HepG2 (cell line): ENCODE measurements around the gene NUP35. TPM values are rescaled to one million over a fixed set of nuclear protein-coding genes. Genes with fewer than 3 reads are reported as not detected.

ENCODE experiments used
- ATAC-seq: fragments of 200-7000 bp; cut with Tn5 transposase; 3 replicates; pipeline ENCODE4 v1.9.1; 2020; ENCODE audit warnings: mild to moderate bottlenecking, moderate library complexity
- BruUV-seq: library from RNA; stranded (reverse); fragments of 400-500 nt; replicated peaks from 2 replicates; lab custom pipeline; 2021; lab: Mats Ljungman, UMichigan
- CTCF ChIA-PET: fragments of 300-600 bp; formaldehyde crosslinking; extraction: SDS; loops from one replicate; lab custom pipeline; 2021; ENCODE audit warnings: low total read pairs, inconsistent platforms, low intra/inter-chr PET ratio; lab: Yijun Ruan, JAX
- POLR2A ChIA-PET: fragments of 350-600 bp; sonication (Branson Sonifier 250); formaldehyde crosslinking; loops from one replicate; lab custom pipeline; 2020; ENCODE audit warnings: antibody characterized with exemption, inconsistent platforms; lab: Yijun Ruan, JAX
- DNase-seq: peaks from one replicate; pipeline ENCODE4 v3.0.0-alpha.2; 2015; ENCODE audit warnings: low spot score
- FAIRE-seq: peaks from 3 replicates; lab custom pipeline; 2011; peaks lifted over from hg19 to GRCh38; lab: Jason Lieb, UNC
- H2AFZ ChIP-seq: one replicate; pipeline ENCODE4 v1.6.1; 2011; ENCODE audit warnings: low read length, inconsistent platforms
- H3K27ac ChIP-seq: fragments of 300-600 bp; 3 replicates; pipeline ENCODE4 v1.8.0; 2011; ENCODE audit warnings: mixed run types, mild to moderate bottlenecking, mixed read lengths, low read length, inconsistent platforms; ENCODE audit not compliant: insufficient read depth; ENCODE audit errors: extremely low read length
- H3K27me3 ChIP-seq, 2 experiments: fragments of 200-600 bp in 1 of 2; 2 replicates in 1 of 2; 3 replicates in 1 of 2; pipeline versions ENCODE4 v1.6.0 to v1.8.0; 2011; ENCODE audit warnings: low read length in 2 of 2, mild to moderate bottlenecking in 2 of 2, moderate library complexity in 2 of 2, inconsistent platforms in 1 of 2; ENCODE audit not compliant: insufficient read depth in 2 of 2, control insufficient read depth in 1 of 2
- H3K36me3 ChIP-seq, 2 experiments: fragments of 200-600 bp in 1 of 2; replicated peaks in 1 of 2; 2 replicates in 1 of 2; 3 replicates in 1 of 2; pipeline versions ENCODE4 v1.5.1 to v1.8.0; 2011; ENCODE audit warnings: low read length in 2 of 2, inconsistent platforms in 1 of 2; ENCODE audit not compliant: insufficient read depth in 2 of 2, control insufficient read depth in 1 of 2
- H3K4me1 ChIP-seq: 2 replicates; pipeline ENCODE4 v1.5.1; 2012; ENCODE audit warnings: low read length, inconsistent platforms; ENCODE audit not compliant: insufficient read depth
- H3K4me2 ChIP-seq: 2 replicates; pipeline ENCODE4 v1.6.0; 2011; ENCODE audit warnings: low read depth, low read length, inconsistent platforms
- H3K4me3 ChIP-seq, 3 experiments: fragments of 200-600 bp in 1 of 3; sonication (generic), shearing (Covaris generic) in 1 of 3; replicated peaks in 1 of 3; 2 replicates each; pipeline ENCODE4 v1.5.1; 2011 to 2016; ENCODE audit warnings: low read length in 3 of 3, inconsistent platforms in 2 of 3, low read depth in 2 of 3, mild to moderate bottlenecking in 2 of 3, control low read depth in 1 of 3, mixed read lengths in 1 of 3; ENCODE audit not compliant: insufficient read depth in 1 of 3
- H3K79me2 ChIP-seq: one replicate; pipeline ENCODE4 v1.6.1; 2011; ENCODE audit warnings: low read length, inconsistent platforms; ENCODE audit not compliant: insufficient read depth
- H3K9ac ChIP-seq: 2 replicates; pipeline ENCODE4 v1.6.0; 2011; ENCODE audit warnings: mild to moderate bottlenecking, low read depth, low read length, inconsistent platforms; ENCODE audit not compliant: insufficient read depth
- H3K9me3 ChIP-seq: 2 replicates; pipeline ENCODE4 v1.5.1; 2012; ENCODE audit warnings: mild to moderate bottlenecking, low read length
- H4K20me1 ChIP-seq: 2 replicates; pipeline ENCODE4 v1.6.0; 2011; ENCODE audit warnings: inconsistent platforms, mild to moderate bottlenecking, low read length, moderate library complexity; ENCODE audit not compliant: insufficient read depth
- CTCF ChIP-seq: sonication (generic); formaldehyde crosslinking; IDR thresholded peaks from 2 replicates; pipeline ENCODE4 v1.5.0; 2020; ENCODE audit warnings: mild to moderate bottlenecking, missing genetic modification reagents, moderate library complexity
- GATAD2A ChIP-seq: IDR thresholded peaks from 2 replicates; pipeline ENCODE4 v1.6.1; 2016
- KDM2A ChIP-seq: sonication (generic); formaldehyde crosslinking; IDR thresholded peaks from 2 replicates; pipeline ENCODE4 v1.4.0; 2020; ENCODE audit warnings: low read depth, missing genetic modification reagents, borderline replicate concordance
- NFE2L2 ChIP-seq: fragments of 150-350 bp; IDR thresholded peaks from 2 replicates; pipeline ENCODE4 v1.6.1; 2014; ENCODE audit warnings: low read length
- STAG1 ChIP-seq: sonication (generic); formaldehyde crosslinking; IDR thresholded peaks from 2 replicates; pipeline ENCODE4 v1.4.0; 2020; ENCODE audit warnings: missing genetic modification reagents
- WGBS: methylation state at CpG from one replicate; pipeline ENCODE4 v1.1.6; 2017; ENCODE audit warnings: low lambda C conversion rate; 5-methylcytosine and 5-hydroxymethylcytosine counted together
- in situ Hi-C: cut with HindIII; loops from 2 replicates; pipeline ENCODE4 v1.10.0; 2017; ENCODE audit warnings: low pct_unique_long_range_greater_than_20kb; ENCODE audit not compliant: extremely low pct_ligation_motif_present
- intact Hi-C: fragments of 100-400 bp; cut with micrococcal nuclease; formaldehyde crosslinking; loops from one replicate; pipeline ENCODE4 v1.10.0; 2022; ENCODE audit not compliant: unreplicated experiment
- polyA plus RNA-seq, 8 experiments: library from polyadenylated mRNA; depleted of rRNA in 3 of 8; stranded (reverse) in 7 of 8; unstranded in 1 of 8; fragments of >200 nt; fragmentation: Illumina TruSeq in 4 of 8; extraction: Trizol in 4 of 8; gene quantifications; 2 replicates each; pipeline versions ENCODE4 v1.2.1 to v1.2.3, GENCODE V29; 2011 to 2016; ENCODE audit warnings: low read depth in 4 of 8, missing spikeins in 1 of 8, mixed read lengths in 1 of 8; ENCODE audit not compliant: insufficient read depth in 1 of 8
- total RNA-seq, 5 experiments: library from RNA; depleted of rRNA; stranded (reverse); fragments of >200 nt; fragmentation: Illumina TruSeq; extraction: Trizol; gene quantifications; 2 replicates each; pipeline ENCODE4 v1.2.3, GENCODE V29; 2016; ENCODE audit warnings: low read depth in 1 of 5

Gene NUP35
- total and polyA plus RNA-seq, 2 of the 13 experiments (the other 11 are each of a cell fraction or from before 2014, with no cell fraction given) = 16.9 to 53.6 TPM

GRCh38 chr2:183093857-183094657, 30.2 kb upstream of the NUP35 start:
- CTCF ChIA-PET = no interaction called here
- 19% methylated on average over 2 of the region's 2 CpGs for WGBS
- Histone ChIP-seq H3K4me2 (no peak overlapping the region), H2AFZ (no peak overlapping the region), H3K9me3 (no peaks in the 10 kb centered on the region), H3K9ac (no peak overlapping the region), H3K27me3 (no peaks in the 10 kb centered on the region), H3K79me2 (no peaks in the 10 kb centered on the region), H3K27ac (no peak overlapping the region), H3K4me3 (no peak overlapping the region), H3K36me3 (no peaks in the 10 kb centered on the region), H4K20me1 (no peaks in the 10 kb centered on the region), H3K4me1 (peaks cover 18% of the 10 kb centered on the region)
- ATAC-seq (peak; percentile 29; the same call in 1 of the 3 replicates), DNase-seq (no peak), FAIRE-seq (no peak)
- intact Hi-C loops = no loop called here
- no TSS peak for BruUV-seq
- in situ Hi-C loops = no loop called here
- POLR2A ChIA-PET = no interaction called here
- TF ChIP-seq CTCF (CRISPR knock-in tag) (peak; percentile 33; the same call in 1 of the 2 replicates), STAG1 (peak; percentile 36), KDM2A (CRISPR knock-in tag) (no peak)

GRCh38 chr2:183105402-183106134, 18.7 kb upstream of the NUP35 start:
- H3K27ac ChIP-seq = no peak overlapping the region
- H3K9ac ChIP-seq = no peak overlapping the region
- no peaks in the 10 kb centered on the region for H3K79me2 ChIP-seq
- no peak overlapping the region for H3K4me3 ChIP-seq
- DNase-seq = no peak
- POLR2A ChIA-PET = no interaction called here
- H4K20me1 ChIP-seq = no peaks in the 10 kb centered on the region
- H3K9me3 ChIP-seq = no peaks in the 10 kb centered on the region
- intact Hi-C loops = no loop called here
- no peaks in the 10 kb centered on the region for H3K4me1 ChIP-seq
- no TSS peak for BruUV-seq
- TF ChIP-seq NFE2L2 (peak; percentile 30; the same call in 1 of the 2 replicates), GATAD2A (CRISPR knock-in tag) (no peak)
- TF ChIP-seq, all 625 proteins: peak for 1
- no peak overlapping the region for H2AFZ ChIP-seq
- peaks cover 0 to 1% of the 10 kb centered on the region in 2 experiments; a peak in 1 of 5 replicates for H3K27me3 ChIP-seq
- ATAC-seq = peak; percentile 28; the same call in 2 of the 3 replicates
- WGBS = 31% methylated on average over 4 of the region's 4 CpGs
- CTCF ChIA-PET = no interaction called here
- no peak for FAIRE-seq
- in situ Hi-C loops = no loop called here
- H3K36me3 ChIP-seq = no peaks in the 10 kb centered on the region
- H3K4me2 ChIP-seq = no peak overlapping the region
